H9 (cell line): ENCODE data around the gene TNIP2. TPM values are rescaled to one million over a fixed set of nuclear protein-coding genes. Genes with fewer than 3 reads are reported as not detected.

Experiments
- DNase-seq: peaks from one replicate; pipeline ENCODE4 v3.0.0-alpha.2; 2017
- H2AFZ ChIP-seq: one replicate; pipeline ENCODE4 v1.6.1; 2013; ENCODE audit warnings: mild to moderate bottlenecking, low read length, control low read depth, moderate library complexity
- H2AK5ac ChIP-seq: 2 replicates; pipeline ENCODE4 v1.6.1; 2013; ENCODE audit warnings: low read length, control low read depth, mixed read lengths; ENCODE audit not compliant: insufficient read length
- H2BK120ac ChIP-seq: one replicate; pipeline ENCODE4 v1.6.1; 2013; ENCODE audit warnings: low read depth, mild to moderate bottlenecking, low read length, control low read depth, inconsistent platforms; ENCODE audit not compliant: poor library complexity, severe bottlenecking
- H2BK12ac ChIP-seq: 2 replicates; pipeline ENCODE4 v1.6.1; 2013; ENCODE audit warnings: low read length, control low read depth, mixed read lengths, low read depth; ENCODE audit not compliant: insufficient read length
- H2BK15ac ChIP-seq: 2 replicates; pipeline ENCODE4 v1.6.1; 2013; ENCODE audit warnings: low read depth, low read length, control low read depth
- H2BK20ac ChIP-seq: one replicate; pipeline ENCODE4 v1.6.1; 2013; ENCODE audit warnings: low read depth, mild to moderate bottlenecking, low read length, control low read depth, inconsistent platforms; ENCODE audit not compliant: poor library complexity, severe bottlenecking
- H2BK5ac ChIP-seq: 2 replicates; pipeline ENCODE4 v1.6.1; 2013; ENCODE audit warnings: low read length, control low read depth, mixed read lengths; ENCODE audit not compliant: insufficient read length
- H3K14ac ChIP-seq: 2 replicates; pipeline ENCODE4 v1.6.1; 2013; ENCODE audit warnings: low read length, control low read depth; ENCODE audit not compliant: insufficient read depth
- H3K18ac ChIP-seq: 2 replicates; pipeline ENCODE4 v1.6.1; 2013; ENCODE audit warnings: low read depth, mild to moderate bottlenecking, mixed read lengths, low read length, control low read depth; ENCODE audit not compliant: insufficient read length
- H3K23ac ChIP-seq: 2 replicates; pipeline ENCODE4 v1.6.1; 2013; ENCODE audit warnings: low read length, control low read depth, mixed read lengths, low read depth; ENCODE audit not compliant: insufficient read length
- H3K23me2 ChIP-seq: 2 replicates; pipeline ENCODE4 v1.6.1; 2013; ENCODE audit warnings: low read depth, mild to moderate bottlenecking, mixed read lengths, low read length, control low read depth; ENCODE audit not compliant: insufficient read length, poor library complexity, severe bottlenecking
- H3K27ac ChIP-seq: 2 replicates; pipeline ENCODE4 v1.5.1; 2013; ENCODE audit warnings: low read length, control low read depth, mixed read lengths, low read depth; ENCODE audit not compliant: insufficient read length
- H3K27me3 ChIP-seq: 2 replicates; pipeline ENCODE4 v1.6.1; 2013; ENCODE audit warnings: low read length, control low read depth, inconsistent platforms; ENCODE audit not compliant: insufficient read depth
- H3K4ac ChIP-seq: 2 replicates; pipeline ENCODE4 v1.6.1; 2013; ENCODE audit warnings: low read depth, mild to moderate bottlenecking, control low read depth, inconsistent platforms, low read length, moderate library complexity
- H3K4me1 ChIP-seq: 2 replicates; pipeline ENCODE4 v1.6.1; 2013; ENCODE audit warnings: low read length, control low read depth, inconsistent platforms; ENCODE audit not compliant: insufficient read depth
- H3K4me2 ChIP-seq: 2 replicates; pipeline ENCODE4 v1.6.1; 2013; ENCODE audit warnings: low read length, control low read depth, mixed read lengths; ENCODE audit not compliant: insufficient read length, insufficient read depth
- H3K56ac ChIP-seq: 2 replicates; pipeline ENCODE4 v1.6.1; 2013; ENCODE audit warnings: low read depth, mild to moderate bottlenecking, mixed read lengths, low read length, control low read depth; ENCODE audit not compliant: insufficient read length
- H3K79me1 ChIP-seq: 2 replicates; pipeline ENCODE4 v1.6.1; 2013; ENCODE audit warnings: low read depth, mild to moderate bottlenecking, moderate library complexity, low read length, control low read depth, inconsistent platforms; ENCODE audit not compliant: insufficient read depth, poor library complexity, severe bottlenecking
- H3K79me2 ChIP-seq: 2 replicates; pipeline ENCODE4 v1.6.1; 2013; ENCODE audit warnings: low read length, control low read depth, inconsistent platforms; ENCODE audit not compliant: insufficient read depth
- H3K9ac ChIP-seq: 2 replicates; pipeline ENCODE4 v1.6.1; 2013; ENCODE audit warnings: low read length, control low read depth, mixed read lengths; ENCODE audit not compliant: insufficient read length; ENCODE audit errors: extremely low read depth
- H3K9me3 ChIP-seq: one replicate; pipeline ENCODE4 v1.6.1; 2013; ENCODE audit warnings: low read depth, low read length, inconsistent platforms; ENCODE audit not compliant: control insufficient read depth
- H3T11ph ChIP-seq: one replicate; pipeline ENCODE4 v1.6.1; 2013; ENCODE audit warnings: mild to moderate bottlenecking, low read length, control low read depth, inconsistent platforms
- H4K20me1 ChIP-seq: one replicate; pipeline ENCODE4 v1.6.1; 2013; ENCODE audit not compliant: control insufficient read depth, insufficient read length, insufficient read depth
- H4K5ac ChIP-seq: 2 replicates; pipeline ENCODE4 v1.6.1; 2013; ENCODE audit warnings: low read depth, mild to moderate bottlenecking, mixed read lengths, low read length, control low read depth; ENCODE audit not compliant: insufficient read length
- H4K8ac ChIP-seq: replicated peaks from 2 replicates; pipeline ENCODE4 v1.6.1; 2013; ENCODE audit warnings: low read length, control low read depth, mixed read lengths, low read depth; ENCODE audit not compliant: insufficient read length
- H4K91ac ChIP-seq: 2 replicates; pipeline ENCODE4 v1.6.1; 2013; ENCODE audit warnings: low read depth, mild to moderate bottlenecking, moderate library complexity, mixed read lengths, low read length, control low read depth; ENCODE audit not compliant: insufficient read length
- H3K27ac Mint-ChIP-seq, 3 experiments: 2 replicates in 2 of 3; 3 replicates in 1 of 3; pipeline ENCODE4 v1.8.0; 2020 to 2021; ENCODE audit warnings: mixed read lengths in 3 of 3, mild to moderate bottlenecking in 1 of 3, moderate library complexity in 1 of 3
- H3K27me3 Mint-ChIP-seq: 2 replicates; pipeline ENCODE4 v1.8.0; 2021; ENCODE audit warnings: low read depth, mild to moderate bottlenecking, moderate library complexity, mixed read lengths
- H3K36me3 Mint-ChIP-seq, 3 experiments: 2 replicates in 2 of 3; 3 replicates in 1 of 3; pipeline ENCODE4 v1.8.0; 2020 to 2021; ENCODE audit warnings: low read depth in 3 of 3, mixed read lengths in 3 of 3; ENCODE audit not compliant: insufficient read depth in 1 of 3
- H3K4me1 Mint-ChIP-seq, 2 experiments: 2 replicates each; pipeline ENCODE4 v1.8.0; 2020; ENCODE audit warnings: mixed read lengths in 2 of 2
- H3K4me3 Mint-ChIP-seq, 2 experiments: 2 replicates in 1 of 2; 3 replicates in 1 of 2; pipeline ENCODE4 v1.8.0; 2020 to 2021; ENCODE audit warnings: mild to moderate bottlenecking in 2 of 2, mixed read lengths in 2 of 2, moderate library complexity in 1 of 2
- H3K9me3 Mint-ChIP-seq, 2 experiments: 2 replicates in 1 of 2; 3 replicates in 1 of 2; pipeline ENCODE4 v1.8.0; 2020; ENCODE audit warnings: mild to moderate bottlenecking in 2 of 2, mixed read lengths in 2 of 2, moderate library complexity in 1 of 2
- CTCF ChIP-seq: fragments of 200-600 bp; sonication (generic); conservative IDR thresholded peaks from 3 replicates; pipeline ENCODE4 v1.8.0; 2021; ENCODE audit warnings: antibody characterized with exemption, mild to moderate bottlenecking
- WGBS: extraction: QIAGEN DNeasy Blood & Tissue Kit; methylation state at CpG from one replicate; pipeline ENCODE4 v1.1.7; 2013; ENCODE audit warnings: missing lambda C conversion rate, low lambda C conversion rate, mixed read lengths; ENCODE audit not compliant: insufficient read length; ENCODE audit errors: extremely low coverage; 5-methylcytosine and 5-hydroxymethylcytosine counted together
- total RNA-seq: library from RNA; stranded (reverse); gene quantifications from 2 replicates; pipeline ENCODE4 v1.2.1, GENCODE V29; 2021

TNIP2 gene
- total RNA-seq, 1 experiment from 2014 or later: 44.7 TPM

GRCh38 chr4:2713337-2713736 lies 42.8 kb downstream of the TNIP2 start:
- Histone ChIP-seq H3K56ac (no peak overlapping the region), H2AFZ (no peak overlapping the region), H3K23me2 (no peaks in the 10 kb centered on the region), H3K79me1 (no peaks in the 10 kb centered on the region), H3T11ph (no peak overlapping the region), H3K18ac (no peak overlapping the region), H2BK15ac (no peak overlapping the region), H2AK5ac (no peak overlapping the region), H3K79me2 (no peaks in the 10 kb centered on the region), H2BK120ac (no peak overlapping the region), H3K4me2 (no peak overlapping the region), H4K91ac (no peak overlapping the region), H4K5ac (no peak overlapping the region), H3K9me3 (no peaks in the 10 kb centered on the region), H3K9ac (no peak overlapping the region), H3K4ac (no peak overlapping the region), H3K27ac (no peak overlapping the region), H3K14ac (no peak overlapping the region), H2BK5ac (no peak overlapping the region), H3K23ac (no peak overlapping the region), H4K20me1 (no peaks in the 10 kb centered on the region), H3K27me3 (no peaks in the 10 kb centered on the region), H3K4me1 (no peaks in the 10 kb centered on the region), H2BK20ac (no peak overlapping the region), H2BK12ac (no peak overlapping the region), H4K8ac (no peak overlapping the region)
- Mint-ChIP-seq H3K4me3 (no peak overlapping the region), H3K27ac (no peak overlapping the region; a peak in 1 of 7 replicates), H3K36me3 (peaks cover 18 to 48% (median 37%) of the 10 kb centered on the region in 3 experiments; a peak in 6 of 7 replicates), H3K27me3 (no peaks in the 10 kb centered on the region), H3K4me1 (peaks cover 4 to 7% of the 10 kb centered on the region in 2 experiments; a peak in 3 of 4 replicates), H3K9me3 (peaks cover 0 to 3% of the 10 kb centered on the region in 2 experiments; a peak in 1 of 5 replicates)
- no peak for DNase-seq
- TF ChIP-seq CTCF: no peak
- no CpG with 5 or more reads among the region's 5 CpGs for WGBS
